Measurements from ENCODE around the gene DAB1. TPM values are rescaled to one million over a fixed set of nuclear protein-coding genes. Genes with fewer than 3 reads are reported as not detected.

The DAB1 gene
- total RNA-seq: not detected in 2 replicates

- no peak for DNase-seq
Observed at GRCh38 chr1:57423656-57424211, at the start of gene DAB1. Gene DAB1 (minus strand): TSS chr1:57424060. CDS start chr1:57291030, 133,030 bp downstream.

GRCh38 chr1:57473448-57473847 lies 49.6 kb upstream of the DAB1 start:
- DNase-seq: no peak

- DNase-seq: no peak
Observed at GRCh38 chr1:57471995-57472394, 48.1 kb upstream of the DAB1 start.

DNA sequence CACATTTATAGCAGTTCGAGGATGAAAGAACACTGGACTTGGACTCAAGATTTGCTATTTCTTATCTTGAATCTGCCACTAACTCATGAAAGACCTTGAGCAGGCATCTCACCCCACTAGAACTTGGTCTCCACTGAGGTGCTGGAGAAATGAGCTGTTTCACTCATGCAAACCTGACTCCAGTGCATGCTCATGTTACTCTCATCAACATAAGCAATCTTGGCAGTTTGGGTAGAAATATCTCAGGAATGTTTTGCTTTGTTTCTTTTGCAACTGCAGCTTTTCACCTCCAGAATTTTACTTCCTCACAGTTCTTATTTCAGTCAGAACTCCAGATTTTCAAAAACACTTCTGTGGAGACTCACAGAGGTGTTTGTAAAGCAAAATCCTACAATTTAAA lies 46.2 kb upstream of the DAB1 start:
- no peak for DNase-seq

- DNase-seq: no peak
Observed at GRCh38 chr1:57468641-57469523, 45.0 kb upstream of the DAB1 start.

DNA sequence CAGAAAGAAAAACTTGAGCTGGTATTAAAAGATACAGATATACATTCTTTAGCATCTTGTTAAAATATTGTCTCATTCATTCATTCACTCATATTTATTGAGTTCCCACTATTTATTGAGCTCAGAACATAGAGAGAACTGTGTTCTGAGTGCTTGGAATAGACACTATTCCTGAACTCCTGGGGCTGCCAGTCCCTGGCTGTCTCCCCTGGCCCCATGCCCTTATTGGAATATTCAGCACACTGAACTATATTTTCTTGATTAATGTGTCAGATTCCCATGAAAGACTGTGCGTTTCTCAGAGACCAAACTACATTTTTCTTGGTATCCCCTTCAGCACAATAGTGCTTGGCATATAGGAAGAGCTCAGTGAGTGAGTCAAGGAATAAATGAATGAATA lies 44.0 kb upstream of the DAB1 start:
- DNase-seq: no peak

GRCh38 chr1:57464756-57465155 lies 40.9 kb upstream of the DAB1 start:
- no peak for DNase-seq

DNA sequence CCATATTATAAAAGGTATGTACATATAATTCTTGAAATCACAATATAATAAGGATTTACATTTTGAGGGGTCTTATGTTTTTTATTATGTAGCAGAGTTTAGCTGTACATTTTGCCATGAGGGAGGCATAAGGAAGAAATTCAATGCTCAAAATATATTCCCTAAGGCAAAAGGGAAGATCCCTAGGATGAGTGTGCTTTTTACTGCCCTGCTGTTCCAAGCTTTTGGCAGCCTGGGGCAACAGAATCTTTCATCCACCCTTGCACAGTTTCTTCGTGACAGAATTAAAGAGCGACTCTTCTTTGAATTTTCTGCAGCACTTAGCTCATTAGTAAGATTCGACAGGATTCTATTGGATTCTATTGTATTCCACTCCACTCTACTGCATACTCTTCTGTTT lies 39.5 kb upstream of the DAB1 start:
- DNase-seq: no peak

DNA sequence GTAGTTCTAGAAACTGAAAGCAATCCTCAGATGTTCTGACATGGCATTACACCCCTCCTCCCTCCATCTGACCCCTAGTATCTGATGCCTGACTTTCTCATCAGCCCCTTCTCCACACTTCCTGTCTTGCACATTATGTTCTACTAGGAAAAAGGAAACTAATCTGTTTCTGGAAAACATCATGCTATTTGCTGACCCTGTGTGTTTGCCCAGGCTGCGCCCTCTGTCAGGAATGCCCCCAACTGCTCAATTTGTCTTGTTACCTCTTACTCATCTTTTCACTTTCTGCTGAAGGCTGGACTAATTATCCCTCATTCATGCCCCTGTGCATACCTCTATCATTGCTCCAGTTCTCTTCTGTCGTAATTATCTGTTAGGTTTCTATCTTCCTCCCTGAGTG lies 37.5 kb upstream of the DAB1 start:
- DNase-seq: no peak

DNA sequence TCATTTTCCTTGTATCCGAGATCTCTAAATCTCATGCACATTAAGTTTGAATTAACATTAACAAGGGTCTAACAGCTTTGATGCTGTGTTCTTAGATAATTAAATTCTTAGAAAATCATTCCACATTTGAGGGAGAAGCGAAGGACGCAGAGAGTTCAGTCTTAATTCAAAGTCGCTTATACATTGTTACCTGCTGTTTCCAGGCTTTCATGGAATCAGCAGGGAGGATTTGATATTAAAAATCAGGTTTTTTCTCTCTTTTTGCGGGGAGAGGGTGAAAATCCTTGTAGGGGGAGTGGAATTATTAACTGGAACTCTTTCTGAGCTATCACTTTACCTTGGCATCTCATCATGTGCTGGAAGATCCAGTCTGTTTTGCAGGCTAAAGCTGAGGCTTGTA lies 27.7 kb upstream of the DAB1 start:
- no peak for DNase-seq

DNA sequence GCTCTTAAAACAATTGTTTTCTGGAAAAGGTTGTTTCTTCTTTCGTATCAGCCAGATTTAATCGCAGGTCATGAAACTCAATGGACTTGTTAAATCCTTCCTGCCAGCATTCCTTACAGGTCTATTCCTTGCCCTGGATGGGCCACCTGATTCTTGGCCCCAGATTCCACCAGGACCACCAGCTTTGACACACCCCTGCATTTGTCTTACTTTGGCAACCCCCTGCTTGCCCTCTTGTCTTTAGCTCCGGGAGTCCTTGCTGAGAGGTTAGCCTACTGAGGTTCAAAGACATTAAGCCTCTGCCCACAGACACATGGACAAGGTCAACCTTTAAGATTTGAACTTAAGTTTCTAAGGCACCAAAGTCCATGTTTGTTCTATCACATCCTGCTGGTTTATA lies 27.1 kb upstream of the DAB1 start:
- no peak for DNase-seq

- no peak for DNase-seq
Observed at GRCh38 chr1:57447551-57447950, 23.7 kb upstream of the DAB1 start.

GRCh38 chr1:57443004-57443403 lies 19.1 kb upstream of the DAB1 start:
- DNase-seq: no peak

DNA sequence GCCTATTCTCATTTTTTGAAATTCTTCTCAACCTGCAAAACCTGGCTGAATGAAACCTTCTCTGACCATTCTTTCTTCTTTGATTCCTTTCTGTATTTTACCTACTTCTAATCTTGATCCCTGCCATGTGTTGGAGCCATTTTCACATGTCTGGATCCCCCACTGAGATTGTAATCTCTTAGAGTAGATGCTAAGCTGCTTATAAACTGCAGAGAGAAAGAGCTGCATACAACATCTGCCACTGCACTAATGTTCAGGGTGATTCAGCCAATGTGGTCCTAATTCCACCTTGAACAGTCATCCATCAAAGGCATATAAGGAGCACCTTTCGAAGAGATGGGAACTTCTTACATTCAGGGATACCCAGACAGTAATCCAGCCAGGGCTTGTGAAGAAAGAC lies 16.2 kb upstream of the DAB1 start:
- DNase-seq: no peak

DNA sequence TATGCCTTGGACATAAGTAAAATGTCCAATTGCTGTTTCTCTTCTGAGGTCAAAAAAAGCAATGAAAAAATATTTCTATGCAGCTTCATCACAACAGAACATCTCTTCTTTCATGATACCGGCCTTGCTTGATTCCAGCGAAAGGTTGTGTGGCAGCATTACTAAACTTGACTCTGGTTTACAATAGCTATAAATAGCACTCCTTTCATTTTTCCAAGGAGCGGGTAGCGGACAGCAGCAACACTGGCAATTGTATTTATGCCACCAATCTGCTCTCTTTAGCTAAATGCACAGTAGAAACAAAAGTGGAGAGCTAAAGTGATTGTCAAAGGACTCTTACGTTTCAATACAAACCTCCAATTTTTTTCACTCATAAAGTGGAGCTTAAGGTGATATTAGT lies 7.5 kb upstream of the DAB1 start:
- no peak for DNase-seq

DNA sequence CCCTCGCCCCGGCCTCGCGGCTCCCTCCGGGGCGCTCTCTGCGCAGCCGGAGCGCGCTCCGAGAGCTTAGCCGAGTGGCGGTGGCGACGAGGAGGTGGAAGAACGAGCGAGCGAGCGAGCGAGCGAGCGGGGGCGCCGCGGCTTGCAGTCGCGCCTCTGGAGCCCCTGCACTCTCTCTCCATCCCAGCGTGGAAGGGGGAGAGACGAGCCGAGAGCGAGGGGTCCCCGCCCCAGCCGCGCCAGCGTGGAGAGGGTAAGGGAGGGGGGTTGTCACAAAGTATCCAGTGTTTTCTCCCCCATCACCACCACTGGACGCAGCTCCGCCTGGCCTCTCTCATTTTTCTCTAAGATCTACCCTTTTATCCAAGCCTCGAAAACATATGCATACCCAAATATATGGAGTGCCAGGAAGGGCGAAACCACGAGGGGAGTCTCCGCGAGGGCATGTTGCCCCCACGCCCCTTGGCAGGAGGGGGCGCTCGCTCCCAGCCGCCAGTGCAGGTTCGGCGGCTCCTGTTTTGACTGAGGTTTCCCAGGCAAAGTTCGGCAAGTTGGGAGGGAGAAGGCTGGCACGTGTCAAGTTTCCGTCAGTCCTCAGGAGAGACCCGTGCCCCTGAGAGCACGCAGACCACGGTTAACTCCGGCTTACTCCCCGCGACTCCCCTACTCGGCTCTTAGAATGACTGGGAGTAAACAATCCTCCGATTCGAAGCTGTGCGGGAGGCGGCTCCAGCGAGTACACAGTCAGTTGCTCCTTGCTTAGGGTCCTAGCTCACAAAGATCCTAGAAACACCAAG lies 569 bp upstream of the DAB1 start:
- peak; percentile 28 for DNase-seq

GRCh38 chr1:57423135-57423655 lies 665 bp downstream of the DAB1 start:
- no peak for DNase-seq

DNA sequence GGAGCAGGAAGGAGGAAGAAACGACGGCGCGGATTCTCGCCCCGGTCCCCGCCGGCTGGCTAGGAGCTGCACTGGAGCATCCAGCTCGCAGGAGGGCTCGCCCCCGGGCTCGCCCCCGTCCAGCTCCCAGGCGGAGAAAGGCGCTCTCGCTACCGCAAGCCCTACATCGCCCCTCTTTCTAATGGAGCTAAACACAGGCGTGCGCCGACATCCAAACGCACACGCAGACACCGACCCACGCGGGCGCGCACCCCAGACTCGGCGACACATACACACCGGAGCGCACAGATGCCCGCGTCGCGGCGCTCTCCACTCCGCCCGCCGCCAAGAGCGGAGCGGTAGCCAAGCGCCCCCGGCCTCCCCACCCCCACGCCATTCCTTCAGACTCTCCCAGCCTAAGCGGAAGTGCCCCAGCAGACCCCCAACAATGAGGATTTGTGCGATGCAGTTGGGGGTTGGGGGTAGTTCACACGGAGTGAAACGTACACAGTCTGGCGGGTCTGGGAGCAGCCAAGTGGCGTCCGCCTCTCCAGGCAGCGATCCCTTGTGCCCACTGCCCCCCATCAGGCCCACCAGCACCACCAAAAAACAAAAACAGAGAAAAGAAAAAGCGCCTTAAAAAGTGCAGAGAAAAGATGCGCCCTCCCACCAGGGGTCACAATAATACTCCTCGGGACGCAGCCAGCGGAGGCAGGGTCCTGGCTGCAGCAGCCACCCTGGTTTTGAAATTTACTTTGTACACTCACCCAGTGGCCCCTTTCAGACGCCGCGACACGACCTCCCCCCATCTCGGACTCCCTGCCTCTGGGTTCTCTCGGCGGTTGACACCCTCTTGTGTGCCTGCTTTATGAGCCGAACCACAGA lies 1.4 kb downstream of the DAB1 start:
- peak; percentile 7 for DNase-seq

- DNase-seq: no peak
Observed at GRCh38 chr1:57421806-57422205, 2.1 kb downstream of the DAB1 start.

GRCh38 chr1:57420981-57421785 lies 2.7 kb downstream of the DAB1 start:
- DNase-seq: no peak

DNA sequence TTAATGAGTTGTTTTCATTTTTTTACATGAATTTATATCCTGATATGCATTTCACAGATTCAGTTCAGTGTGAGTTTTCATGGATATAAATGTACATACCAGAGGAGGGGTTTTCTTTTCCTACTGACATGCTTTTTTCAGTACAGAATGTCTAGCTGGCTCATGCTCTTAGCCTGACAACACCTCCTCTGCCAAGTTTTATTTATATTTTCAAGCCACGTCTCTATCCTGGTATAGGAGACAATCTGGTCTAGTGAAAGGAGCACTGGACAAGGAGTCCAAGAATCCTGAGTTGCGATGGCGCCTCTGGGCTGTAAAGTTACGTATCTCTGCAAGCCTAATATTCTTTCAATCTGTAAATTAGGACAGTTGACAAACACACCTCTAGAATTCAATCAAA lies 4.9 kb downstream of the DAB1 start:
- no peak for DNase-seq

- no peak for DNase-seq
Observed at GRCh38 chr1:57411262-57411661, 12.6 kb downstream of the DAB1 start.
